ENCODE measurements around the gene JPH2. TPM values are rescaled to one million over a fixed set of nuclear protein-coding genes. Genes with fewer than 3 reads are reported as not detected.
A peak's percentile ranks its signal among the peaks of the same experiment; 100 is the strongest.
"Not testable (repeated sequence)": the region's sequence is repeated elsewhere in the genome, so short reads cannot be mapped to it uniquely, and the experiment has no call there.

The JPH2 gene
- total and polyA plus RNA-seq, 3 experiments from 2014 or later, result not detected

DNA sequence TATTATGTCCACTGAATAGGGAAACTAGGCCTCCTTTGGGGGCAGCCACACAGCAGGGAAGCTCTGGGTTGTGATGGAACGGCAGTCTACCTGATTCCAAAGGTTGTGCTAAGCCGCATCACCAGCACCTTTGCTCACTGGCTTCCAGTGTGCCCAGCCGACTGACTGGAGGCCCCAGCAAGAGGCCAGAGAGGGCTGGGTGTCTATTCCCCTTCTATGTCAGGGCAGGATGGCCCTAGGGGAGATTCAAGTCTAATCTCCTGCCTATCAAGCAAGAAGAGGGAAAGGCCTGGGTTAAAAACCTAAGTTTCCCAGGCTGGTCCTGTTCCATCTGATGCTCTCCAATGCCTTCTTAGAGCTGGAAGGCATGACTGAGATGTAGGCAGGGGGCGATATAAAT lies 53.6 kb downstream of the JPH2 start:
- H3K4me1 ChIP-seq (ENCODE audit: insufficient read depth, low read length), result no peaks in the 10 kb centered on the region
- no peak for DNase-seq
- no peak overlapping the region for H3K27ac Mint-ChIP-seq
- POLR2A ChIA-PET, result no interaction called here
- H3K9me3 ChIP-seq (ENCODE audit: low read length), result no peaks in the 10 kb centered on the region
- H3K27me3 Mint-ChIP-seq, result peaks cover 3 to 10% of the 10 kb centered on the region in 2 donors
- H3K36me3 Mint-ChIP-seq, result no peaks in the 10 kb centered on the region
- no peaks in the 10 kb centered on the region for H3K27me3 ChIP-seq (ENCODE audit: insufficient read depth, low read length, poor library complexity, severe bottlenecking)
- H3K27ac ChIP-seq (ENCODE audit: low read depth, low read length), result no peak overlapping the region
- no peak overlapping the region for H3K4me3 Mint-ChIP-seq
- H3K4me1 Mint-ChIP-seq, result no peaks in the 10 kb centered on the region
- CTCF ChIA-PET, result no interaction called here
- no peak overlapping the region for H3K4me3 ChIP-seq (ENCODE audit: low read length)
- no peaks in the 10 kb centered on the region for H3K9me3 Mint-ChIP-seq
- H3K36me3 ChIP-seq (ENCODE audit: insufficient read depth, low read length), result no peaks in the 10 kb centered on the region

DNA sequence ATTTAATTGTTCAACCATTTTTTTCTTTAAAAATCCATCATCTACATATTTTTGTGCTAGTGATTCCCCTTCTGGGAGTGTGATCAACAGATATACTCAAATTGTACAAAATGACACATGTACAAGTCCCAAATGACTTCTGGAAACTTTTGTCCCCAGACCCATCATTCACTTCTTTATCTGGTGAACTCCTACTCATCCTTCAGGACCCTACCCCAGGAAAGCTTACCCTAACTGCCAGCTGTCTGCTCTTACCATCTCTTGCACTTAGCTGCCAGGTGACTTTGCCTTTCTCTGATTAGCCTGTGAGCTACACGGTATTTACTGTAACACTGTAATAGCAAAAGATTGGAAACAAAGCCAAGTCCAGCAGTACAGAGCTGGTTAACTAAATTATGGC lies 55.3 kb downstream of the JPH2 start:
- Mint-ChIP-seq H3K4me1 (no peaks in the 10 kb centered on the region), H3K27ac (peak overlapping the region in 1 of 8 donors; percentile 52), H3K9me3 (no peaks in the 10 kb centered on the region), H3K27me3 (peaks cover 9 to 12% of the 10 kb centered on the region in 2 donors), H3K36me3 (no peaks in the 10 kb centered on the region), H3K4me3 (peak overlapping the region in 1 of 7 donors; percentile 14)
- Histone ChIP-seq H3K4me3 (ENCODE audit: low read length) (no peak overlapping the region), H3K27me3 (ENCODE audit: insufficient read depth, low read length, poor library complexity, severe bottlenecking) (no peaks in the 10 kb centered on the region), H3K4me1 (ENCODE audit: insufficient read depth, low read length) (no peaks in the 10 kb centered on the region), H3K27ac (ENCODE audit: low read depth, low read length) (no peak overlapping the region), H3K9me3 (ENCODE audit: low read length) (no peaks in the 10 kb centered on the region), H3K36me3 (ENCODE audit: insufficient read depth, low read length) (no peaks in the 10 kb centered on the region)
- POLR2A ChIA-PET, result no interaction called here
- CTCF ChIA-PET, result interaction anchor here (1.0 kb wide), 1 partner anchor 58 kb away, joined by 3 read pairs; no protein-coding TSS in a partner anchor
- no peak for DNase-seq

- no peaks in the 10 kb centered on the region for H3K27me3 ChIP-seq (ENCODE audit: insufficient read depth, low read length, poor library complexity, severe bottlenecking)
- no peaks in the 10 kb centered on the region for H3K9me3 ChIP-seq (ENCODE audit: low read length)
- no peaks in the 10 kb centered on the region for H3K9me3 Mint-ChIP-seq
- no peak overlapping the region for H3K27ac Mint-ChIP-seq
- DNase-seq, result no peak
- H3K4me3 ChIP-seq (ENCODE audit: low read length), result no peak overlapping the region
- H3K36me3 Mint-ChIP-seq, result no peaks in the 10 kb centered on the region
- H3K27ac ChIP-seq (ENCODE audit: low read depth, low read length), result no peak overlapping the region
- H3K4me1 ChIP-seq (ENCODE audit: insufficient read depth, low read length), result no peaks in the 10 kb centered on the region
- no peaks in the 10 kb centered on the region for H3K36me3 ChIP-seq (ENCODE audit: insufficient read depth, low read length)
- peaks cover 12 to 13% of the 10 kb centered on the region in 2 donors for H3K27me3 Mint-ChIP-seq
- POLR2A ChIA-PET, result no interaction called here
- CTCF ChIA-PET, result interaction anchor here (1.1 to 1.3 kb wide), 2 partner anchors 8 to 60 kb away, joined by 3 to 4 read pairs; no protein-coding TSS in a partner anchor
- H3K4me3 Mint-ChIP-seq, result no peak overlapping the region
- H3K4me1 Mint-ChIP-seq, result no peaks in the 10 kb centered on the region
These were observed 56.9 kb downstream of the JPH2 start for GRCh38 chr20:44129911-44130718.

GRCh38 chr20:44129300-44129699 lies 57.7 kb downstream of the JPH2 start:
- H3K9me3 Mint-ChIP-seq, H3K4me3 Mint-ChIP-seq: not testable (repeated sequence)

DNA sequence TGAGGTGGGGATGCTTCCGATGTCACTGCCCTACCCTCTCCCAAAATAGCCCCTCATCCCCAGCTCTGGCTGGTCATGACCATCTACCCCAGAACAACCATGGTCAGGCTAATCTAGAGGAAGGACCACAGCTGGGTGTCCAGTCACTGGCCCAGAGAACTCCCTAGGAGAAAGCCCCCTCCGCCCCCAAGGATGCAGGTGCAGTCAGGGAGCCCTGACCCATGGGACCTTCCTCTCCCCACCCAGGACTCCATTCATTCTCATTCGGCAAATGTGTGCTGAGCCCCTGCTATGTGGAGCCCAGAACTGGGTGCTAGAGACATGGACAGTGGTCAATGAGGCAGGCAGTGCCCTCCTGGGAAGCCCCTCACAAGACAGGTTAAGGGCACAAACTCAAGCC lies 60.5 kb downstream of the JPH2 start:
- H3K9me3 ChIP-seq (ENCODE audit: low read length), result no peaks in the 10 kb centered on the region
- Mint-ChIP-seq H3K4me1 (no peaks in the 10 kb centered on the region), H3K9me3 (no peaks in the 10 kb centered on the region), H3K4me3 (no peak overlapping the region), H3K27ac (no peak overlapping the region), H3K27me3 (peaks cover 17 to 37% of the 10 kb centered on the region in 2 donors), H3K36me3 (no peaks in the 10 kb centered on the region)
- no peak overlapping the region for H3K4me3 ChIP-seq (ENCODE audit: low read length)
- H3K27ac ChIP-seq (ENCODE audit: low read depth, low read length), result no peak overlapping the region
- CTCF ChIA-PET, result no interaction called here
- no peaks in the 10 kb centered on the region for H3K4me1 ChIP-seq (ENCODE audit: insufficient read depth, low read length)
- H3K36me3 ChIP-seq (ENCODE audit: insufficient read depth, low read length), result no peaks in the 10 kb centered on the region
- DNase-seq, result no peak
- no peaks in the 10 kb centered on the region for H3K27me3 ChIP-seq (ENCODE audit: insufficient read depth, low read length, poor library complexity, severe bottlenecking)
- POLR2A ChIA-PET, result no interaction called here

More at GRCh38 chr20:44129300-44129699, 57.7 kb downstream of the JPH2 start:
- peaks cover 8 to 17% of the 10 kb centered on the region in 2 donors for H3K27me3 Mint-ChIP-seq
- DNase-seq; H3K36me3 ChIP-seq (ENCODE audit: insufficient read depth, low read length); H3K4me1 ChIP-seq (ENCODE audit: insufficient read depth, low read length); H3K9me3 ChIP-seq (ENCODE audit: low read length); H3K4me3 ChIP-seq (ENCODE audit: low read length); H3K27ac Mint-ChIP-seq; H3K27ac ChIP-seq (ENCODE audit: low read depth, low read length); H3K36me3 Mint-ChIP-seq; H3K4me1 Mint-ChIP-seq; H3K27me3 ChIP-seq (ENCODE audit: insufficient read depth, low read length, poor library complexity, severe bottlenecking); POLR2A ChIA-PET: not testable (repeated sequence)
- CTCF ChIA-PET, result interaction anchor here (1.3 kb wide), 2 partner anchors 9 to 12 kb away, joined by 3 to 4 read pairs; no protein-coding TSS in a partner anchor

DNA sequence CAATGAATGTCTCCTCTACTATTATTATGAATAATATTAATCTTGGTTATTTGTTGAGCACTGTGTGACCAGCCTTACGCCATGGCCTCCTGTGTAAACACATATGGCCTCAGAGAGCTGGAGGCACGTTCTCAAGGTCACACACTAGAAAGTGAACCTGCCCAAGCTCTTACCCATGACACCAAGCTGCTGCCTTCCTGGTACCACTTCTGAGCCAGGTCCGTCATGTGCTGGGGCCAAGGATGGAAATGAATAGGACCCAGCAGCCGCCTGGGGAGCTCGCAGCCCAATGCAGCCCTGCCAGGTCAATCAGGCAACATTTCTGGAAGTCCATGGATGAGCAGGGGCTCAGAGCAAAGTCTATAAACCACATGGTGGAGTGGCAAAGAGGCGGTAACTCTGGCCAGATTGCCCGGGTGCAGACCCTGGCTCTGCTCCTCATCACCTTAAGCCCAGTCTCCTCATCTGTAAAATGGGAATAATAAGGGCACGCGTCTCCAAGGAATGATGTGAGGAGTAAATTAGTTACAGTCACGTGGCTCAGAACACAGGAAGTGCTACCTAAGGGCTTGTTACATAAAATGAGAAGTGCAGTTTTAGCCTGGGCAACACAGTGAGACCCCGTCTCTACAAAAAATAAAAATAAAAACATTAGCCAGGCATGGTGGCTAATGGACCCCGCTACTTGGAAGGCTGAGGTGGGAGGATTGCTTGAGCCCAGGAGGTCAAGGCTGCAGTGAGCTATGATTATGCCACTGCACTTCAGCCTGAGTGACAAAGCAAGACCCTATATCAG lies 61.5 kb downstream of the JPH2 start:
- no peak overlapping the region for H3K4me3 Mint-ChIP-seq
- H3K27ac Mint-ChIP-seq, result peak overlapping the region in 1 of 8 donors; percentile 35
- Histone ChIP-seq H3K4me3 (ENCODE audit: low read length) (no peak overlapping the region), H3K36me3 (ENCODE audit: insufficient read depth, low read length) (no peaks in the 10 kb centered on the region), H3K27me3 (ENCODE audit: insufficient read depth, low read length, poor library complexity, severe bottlenecking) (no peaks in the 10 kb centered on the region), H3K4me1 (ENCODE audit: insufficient read depth, low read length) (no peaks in the 10 kb centered on the region), H3K27ac (ENCODE audit: low read depth, low read length) (no peak overlapping the region), H3K9me3 (ENCODE audit: low read length) (no peaks in the 10 kb centered on the region)
- DNase-seq, result no peak
- ChIA-PET POLR2A (no interaction called here), CTCF (no interaction called here)
- H3K4me1 Mint-ChIP-seq, result no peaks in the 10 kb centered on the region
- peaks cover 17 to 37% of the 10 kb centered on the region in 2 donors for H3K27me3 Mint-ChIP-seq
- no peaks in the 10 kb centered on the region for H3K36me3 Mint-ChIP-seq
- H3K9me3 Mint-ChIP-seq, result no peaks in the 10 kb centered on the region

- no peaks in the 10 kb centered on the region for H3K9me3 Mint-ChIP-seq
- Histone ChIP-seq H3K4me1 (ENCODE audit: insufficient read depth, low read length) (no peaks in the 10 kb centered on the region), H3K36me3 (ENCODE audit: insufficient read depth, low read length) (no peaks in the 10 kb centered on the region), H3K27ac (ENCODE audit: low read depth, low read length) (no peak overlapping the region), H3K4me3 (ENCODE audit: low read length) (no peak overlapping the region), H3K27me3 (ENCODE audit: insufficient read depth, low read length, poor library complexity, severe bottlenecking) (no peaks in the 10 kb centered on the region), H3K9me3 (ENCODE audit: low read length) (no peaks in the 10 kb centered on the region)
- POLR2A ChIA-PET, result no interaction called here
- no peak overlapping the region for H3K27ac Mint-ChIP-seq
- H3K27me3 Mint-ChIP-seq, result peaks cover 22 to 43% of the 10 kb centered on the region in 2 donors
- no peak overlapping the region for H3K4me3 Mint-ChIP-seq
- DNase-seq, result no peak
- CTCF ChIA-PET, result no interaction called here
- H3K36me3 Mint-ChIP-seq, result no peaks in the 10 kb centered on the region
- H3K4me1 Mint-ChIP-seq, result no peaks in the 10 kb centered on the region
These were observed 63.0 kb downstream of the JPH2 start for GRCh38 chr20:44123874-44124535.

DNA sequence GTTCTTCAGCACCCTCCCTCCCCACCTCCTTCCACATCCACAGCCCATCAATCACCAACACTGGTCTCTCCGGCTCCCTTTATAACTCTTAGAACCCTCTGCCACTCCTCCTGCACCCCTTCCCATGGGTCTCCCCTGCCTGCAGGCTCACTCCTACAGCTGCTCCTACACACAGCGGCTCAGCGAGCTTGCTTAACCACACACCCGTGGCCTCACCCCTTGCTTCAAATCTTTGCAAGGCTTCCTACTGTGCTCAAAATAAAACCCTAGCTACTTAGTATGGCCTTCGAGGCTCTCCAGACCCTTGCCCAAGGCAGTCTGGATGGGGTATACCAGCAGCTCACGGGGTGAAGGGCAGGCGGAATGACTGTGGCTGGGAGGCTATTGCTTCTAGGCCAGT lies 63.7 kb downstream of the JPH2 start:
- no peaks in the 10 kb centered on the region for H3K36me3 ChIP-seq (ENCODE audit: insufficient read depth, low read length)
- no peak for DNase-seq
- H3K9me3 ChIP-seq (ENCODE audit: low read length), result no peaks in the 10 kb centered on the region
- H3K27me3 ChIP-seq (ENCODE audit: insufficient read depth, low read length, poor library complexity, severe bottlenecking), result no peaks in the 10 kb centered on the region
- Mint-ChIP-seq H3K9me3 (no peaks in the 10 kb centered on the region), H3K27ac (no peak overlapping the region), H3K36me3 (no peaks in the 10 kb centered on the region), H3K4me3 (peak overlapping the region in 1 of 7 donors; percentile 65), H3K4me1 (no peaks in the 10 kb centered on the region), H3K27me3 (peaks cover 22 to 45% of the 10 kb centered on the region in 2 donors)
- no peak overlapping the region for H3K27ac ChIP-seq (ENCODE audit: low read depth, low read length)
- ChIA-PET CTCF (no interaction called here), POLR2A (no interaction called here)
- no peaks in the 10 kb centered on the region for H3K4me1 ChIP-seq (ENCODE audit: insufficient read depth, low read length)
- no peak overlapping the region for H3K4me3 ChIP-seq (ENCODE audit: low read length)

All from CD8-positive, alpha-beta memory T cell (primary cell).